Measurements from ENCODE around the gene HADHB.
"Not testable (repeated sequence)": the region's sequence is repeated elsewhere in the genome, so short reads cannot be mapped to it uniquely, and the experiment has no call there.

The HADHB gene

GRCh38 chr2:26325851-26326250, 81.1 kb downstream of the HADHB start:
- Histone ChIP-seq H3K27ac (no peak overlapping the region), H3K27me3 (no peaks in the 10 kb centered on the region), H3K9ac (no peak overlapping the region), H3K4me2 (no peak overlapping the region), H4K20me1 (no peaks in the 10 kb centered on the region), H3K4me3 (no peak overlapping the region), H3K9me3 (no peaks in the 10 kb centered on the region), H3K4me1 (peaks cover 40% of the 10 kb centered on the region), H3K36me3 (no peaks in the 10 kb centered on the region)
- TF ChIP-seq Cebpa-rat (IDR thresholded peaks at IDR 0.05), result no peak

- no peaks in the 10 kb centered on the region for H4K20me1 ChIP-seq
- peaks cover 40% of the 10 kb centered on the region for H3K4me1 ChIP-seq
- H3K9me3 ChIP-seq, result no peaks in the 10 kb centered on the region
- no peak overlapping the region for H3K9ac ChIP-seq
- TF ChIP-seq Cebpa-rat (IDR thresholded peaks at IDR 0.05), result no peak
- no peaks in the 10 kb centered on the region for H3K27me3 ChIP-seq
- no peak overlapping the region for H3K4me2 ChIP-seq
- H3K36me3 ChIP-seq, result no peaks in the 10 kb centered on the region
- no peak overlapping the region for H3K27ac ChIP-seq
- no peak overlapping the region for H3K4me3 ChIP-seq
These were observed 81.8 kb downstream of the HADHB start for GRCh38 chr2:26326514-26326913.

GRCh38 chr2:26327291-26328272, 82.8 kb downstream of the HADHB start:
- Histone ChIP-seq H3K4me1 (peaks cover 40% of the 10 kb centered on the region), H3K9me3 (no peaks in the 10 kb centered on the region), H3K9ac (no peak overlapping the region), H3K36me3 (no peaks in the 10 kb centered on the region), H4K20me1 (no peaks in the 10 kb centered on the region), H3K4me2 (peak overlapping the region; percentile 68), H3K4me3 (no peak overlapping the region), H3K27ac (peak overlapping the region; percentile 39; the same call in 1 of the 2 replicates), H3K27me3 (no peaks in the 10 kb centered on the region)
- TF ChIP-seq Cebpa-rat (IDR thresholded peaks at IDR 0.05), result no peak

- not testable (repeated sequence) for H3K27ac ChIP-seq, H3K9ac ChIP-seq, H3K9me3 ChIP-seq, H3K36me3 ChIP-seq, H3K27me3 ChIP-seq, H3K4me3 ChIP-seq, H4K20me1 ChIP-seq
- H3K4me1 ChIP-seq, result peaks cover 40% of the 10 kb centered on the region
- peak overlapping the region; percentile 68 for H3K4me2 ChIP-seq
These were observed 84.3 kb downstream of the HADHB start for GRCh38 chr2:26329083-26329482.

GRCh38 chr2:26330114-26330549, 85.4 kb downstream of the HADHB start:
- peak overlapping the region; percentile 11; the same call in 1 of the 2 replicates for H3K27ac ChIP-seq
- H3K36me3 ChIP-seq, result no peaks in the 10 kb centered on the region
- H3K27me3 ChIP-seq, result no peaks in the 10 kb centered on the region
- no peak overlapping the region; the same call in 1 of the 2 replicates for H3K9ac ChIP-seq
- no peak overlapping the region for H3K4me3 ChIP-seq
- peaks cover 40% of the 10 kb centered on the region for H3K4me1 ChIP-seq
- H4K20me1 ChIP-seq, result no peaks in the 10 kb centered on the region
- TF ChIP-seq Cebpa-rat (IDR thresholded peaks at IDR 0.05), result no peak
- H3K4me2 ChIP-seq, result peak overlapping the region; percentile 41
- H3K9me3 ChIP-seq, result no peaks in the 10 kb centered on the region

- Histone ChIP-seq H3K4me1 (peaks cover 40% of the 10 kb centered on the region), H3K27ac (peak overlapping the region; percentile 11; the same call in 1 of the 2 replicates), H3K9ac (no peak overlapping the region; the same call in 1 of the 2 replicates), H3K4me2 (peak overlapping the region; percentile 41), H3K36me3 (no peaks in the 10 kb centered on the region), H3K4me3 (no peak overlapping the region), H3K27me3 (no peaks in the 10 kb centered on the region), H3K9me3 (no peaks in the 10 kb centered on the region), H4K20me1 (no peaks in the 10 kb centered on the region)
- TF ChIP-seq Cebpa-rat (IDR thresholded peaks at IDR 0.05), result no peak
These were observed 85.9 kb downstream of the HADHB start for GRCh38 chr2:26330604-26331003.

GRCh38 chr2:26331321-26331720, 86.6 kb downstream of the HADHB start:
- H3K27ac ChIP-seq, H4K20me1 ChIP-seq, H3K4me3 ChIP-seq, H3K27me3 ChIP-seq, H3K9me3 ChIP-seq, H3K4me2 ChIP-seq, H3K9ac ChIP-seq, H3K36me3 ChIP-seq: not testable (repeated sequence)
- H3K4me1 ChIP-seq, result peaks cover 40% of the 10 kb centered on the region

GRCh38 chr2:26333293-26333692, 88.6 kb downstream of the HADHB start:
- no peak overlapping the region for H3K9ac ChIP-seq
- no peak overlapping the region for H3K4me2 ChIP-seq
- no peaks in the 10 kb centered on the region for H3K36me3 ChIP-seq
- TF ChIP-seq Cebpa-rat (IDR thresholded peaks at IDR 0.05), result no peak
- H4K20me1 ChIP-seq, result no peaks in the 10 kb centered on the region
- H3K9me3 ChIP-seq, result no peaks in the 10 kb centered on the region
- peaks cover 25% of the 10 kb centered on the region for H3K4me1 ChIP-seq
- H3K27ac ChIP-seq, result no peak overlapping the region
- H3K4me3 ChIP-seq, result no peak overlapping the region
- H3K27me3 ChIP-seq, result no peaks in the 10 kb centered on the region

GRCh38 chr2:26335231-26335630, 90.5 kb downstream of the HADHB start:
- no peak for TF ChIP-seq Cebpa-rat (IDR thresholded peaks at IDR 0.05)
- H3K4me2 ChIP-seq, result no peak overlapping the region
- no peak overlapping the region for H3K9ac ChIP-seq
- H3K4me3 ChIP-seq, result no peak overlapping the region
- no peaks in the 10 kb centered on the region for H3K9me3 ChIP-seq
- H3K27me3 ChIP-seq, result no peaks in the 10 kb centered on the region
- H3K4me1 ChIP-seq, result peaks cover 5% of the 10 kb centered on the region
- H4K20me1 ChIP-seq, result no peaks in the 10 kb centered on the region
- no peak overlapping the region for H3K27ac ChIP-seq
- H3K36me3 ChIP-seq, result no peaks in the 10 kb centered on the region

GRCh38 chr2:26336719-26337118, 92.0 kb downstream of the HADHB start:
- Histone ChIP-seq H3K27ac (no peak overlapping the region), H4K20me1 (no peaks in the 10 kb centered on the region), H3K4me3 (no peak overlapping the region), H3K9ac (no peak overlapping the region), H3K4me2 (no peak overlapping the region), H3K4me1 (no peaks in the 10 kb centered on the region), H3K27me3 (no peaks in the 10 kb centered on the region), H3K9me3 (no peaks in the 10 kb centered on the region), H3K36me3 (no peaks in the 10 kb centered on the region)
- TF ChIP-seq Cebpa-rat (IDR thresholded peaks at IDR 0.05), result no peak

All from BLaER1 (cell line).